ENCODE measurements around the gene LHB.
A peak's percentile ranks its signal among the peaks of the same experiment; 100 is the strongest.

Gene LHB

GRCh38 chr19:49009828-49010227 is 7.1 kb downstream of the LHB start:
- no peak overlapping the region for H3K27ac Mint-ChIP-seq
- peaks cover 26% of the 10 kb centered on the region for H3K36me3 Mint-ChIP-seq
- no peak for DNase-seq
- H3K9me3 Mint-ChIP-seq = no peaks in the 10 kb centered on the region
- CTCF ChIA-PET = interaction anchor here (1.4 to 3.8 kb wide), 4 partner anchors 8 to 16 kb away, joined by 3 to 27 read pairs (median 6); partner anchors contain the start of gene RUVBL2
- H3K27me3 Mint-ChIP-seq = no peaks in the 10 kb centered on the region
- no peaks in the 10 kb centered on the region for H3K4me1 Mint-ChIP-seq
- H3K4me3 Mint-ChIP-seq = no peak overlapping the region

GRCh38 chr19:49006905-49007304 is 10.0 kb downstream of the LHB start:
- H3K27ac Mint-ChIP-seq = no peak overlapping the region
- H3K36me3 Mint-ChIP-seq = peaks cover 38% of the 10 kb centered on the region
- no peak overlapping the region for H3K4me3 Mint-ChIP-seq
- no peaks in the 10 kb centered on the region for H3K27me3 Mint-ChIP-seq
- no peaks in the 10 kb centered on the region for H3K9me3 Mint-ChIP-seq
- CTCF ChIA-PET = interaction anchor here (3.6 to 3.8 kb wide), 2 partner anchors 8 to 13 kb away, joined by 12 to 27 read pairs; partner anchors contain the start of genes GYS1 and RUVBL2
- no peaks in the 10 kb centered on the region for H3K4me1 Mint-ChIP-seq
- no peak for DNase-seq

- Mint-ChIP-seq H3K36me3 (peaks cover 33% of the 10 kb centered on the region), H3K9me3 (no peaks in the 10 kb centered on the region), H3K4me1 (no peaks in the 10 kb centered on the region), H3K4me3 (no peak overlapping the region), H3K27ac (no peak overlapping the region), H3K27me3 (no peaks in the 10 kb centered on the region)
- CTCF ChIA-PET = interaction anchor here (3.6 kb wide), 1 partner anchor 12 kb away, joined by 12 read pairs; the partner anchor contains the start of genes GYS1 and RUVBL2
- no peak for DNase-seq
These were observed 11.8 kb downstream of the LHB start for GRCh38 chr19:49004964-49005614.

- CTCF ChIA-PET = interaction anchor here (3.6 kb wide), 1 partner anchor 11 kb away, joined by 12 read pairs; the partner anchor contains the start of genes GYS1 and RUVBL2
- no peak for DNase-seq
- Mint-ChIP-seq H3K4me3 (no peak overlapping the region), H3K4me1 (peaks cover 7% of the 10 kb centered on the region), H3K9me3 (no peaks in the 10 kb centered on the region), H3K27me3 (no peaks in the 10 kb centered on the region), H3K27ac (no peak overlapping the region), H3K36me3 (peaks cover 35% of the 10 kb centered on the region)
These were observed 12.8 kb downstream of the LHB start for GRCh38 chr19:49004133-49004532.

GRCh38 chr19:48999481-49000325 is 17.2 kb downstream of the LHB start:
- H3K27ac Mint-ChIP-seq = peak overlapping the region; percentile 25
- no peaks in the 10 kb centered on the region for H3K9me3 Mint-ChIP-seq
- H3K36me3 Mint-ChIP-seq = peaks cover 21% of the 10 kb centered on the region
- CTCF ChIA-PET = interaction anchor here (1.0 to 4.5 kb wide), 12 partner anchors 9 to 208 kb away, joined by 3 to 27 read pairs (median 6); a partner anchor contains a TSS
- H3K4me3 Mint-ChIP-seq = no peak overlapping the region
- no peaks in the 10 kb centered on the region for H3K27me3 Mint-ChIP-seq
- DNase-seq = peak; percentile 82
- peaks cover 26% of the 10 kb centered on the region for H3K4me1 Mint-ChIP-seq

GRCh38 chr19:48997972-48998371 is 18.9 kb downstream of the LHB start:
- H3K4me3 Mint-ChIP-seq = no peak overlapping the region
- no peaks in the 10 kb centered on the region for H3K27me3 Mint-ChIP-seq
- DNase-seq = peak; percentile 77
- H3K4me1 Mint-ChIP-seq = peaks cover 34% of the 10 kb centered on the region
- H3K9me3 Mint-ChIP-seq = no peaks in the 10 kb centered on the region
- H3K36me3 Mint-ChIP-seq = peaks cover 12% of the 10 kb centered on the region
- CTCF ChIA-PET = interaction anchor here (0.6 to 4.5 kb wide), 13 partner anchors 11 to 210 kb away, joined by 3 to 27 read pairs (median 4); no protein-coding TSS in a partner anchor
- no peak overlapping the region for H3K27ac Mint-ChIP-seq

- Mint-ChIP-seq H3K9me3 (no peaks in the 10 kb centered on the region), H3K4me1 (peaks cover 49% of the 10 kb centered on the region), H3K36me3 (peaks cover 12% of the 10 kb centered on the region), H3K4me3 (peak overlapping the region; percentile 94), H3K27ac (peak overlapping the region; percentile 97), H3K27me3 (no peaks in the 10 kb centered on the region)
- CTCF ChIA-PET = interaction anchor here (1.0 to 1.8 kb wide), 15 partner anchors 8 to 206 kb away, joined by 3 to 14 read pairs (median 6); no protein-coding TSS in a partner anchor
- DNase-seq = no peak
These were observed 22.9 kb downstream of the LHB start for GRCh38 chr19:48994035-48994386.

- H3K36me3 Mint-ChIP-seq = peaks cover 12% of the 10 kb centered on the region
These were observed 23.5 kb downstream of the LHB start, which contains the start of the genes GYS1 and RUVBL2 for GRCh38 chr19:48993175-48994034. Gene GYS1, minus strand, starts transcription at chr19:48993309. Its CDS starts 197 bp downstream, at chr19:48993112. Gene RUVBL2, plus strand, starts transcription at chr19:48993887. Its CDS starts 25 bp downstream, at chr19:48993912.

GRCh38 chr19:48992581-48993174 is 24.2 kb downstream of the LHB start:
- CTCF ChIA-PET = interaction anchor here (0.8 to 2.0 kb wide), 17 partner anchors 9 to 205 kb away, joined by 3 to 14 read pairs (median 5); partner anchors contain the start of gene LIN7B
- Mint-ChIP-seq H3K27ac (peak overlapping the region; percentile 97), H3K27me3 (no peaks in the 10 kb centered on the region), H3K4me1 (peaks cover 44% of the 10 kb centered on the region), H3K4me3 (peak overlapping the region; percentile 94), H3K36me3 (peaks cover 16% of the 10 kb centered on the region), H3K9me3 (no peaks in the 10 kb centered on the region)
- DNase-seq = no peak

More at GRCh38 chr19:48993175-48994034, 23.5 kb downstream of the LHB start, which contains the start of the genes GYS1 and RUVBL2:
- H3K9me3 Mint-ChIP-seq = no peaks in the 10 kb centered on the region
- peak; percentile 99 for DNase-seq
- peaks cover 49% of the 10 kb centered on the region for H3K4me1 Mint-ChIP-seq
- no peaks in the 10 kb centered on the region for H3K27me3 Mint-ChIP-seq
- peak within 1 kb of the TSS; percentile 97 for H3K27ac Mint-ChIP-seq
- H3K4me3 Mint-ChIP-seq = peak within 1 kb of the TSS; percentile 94
- CTCF ChIA-PET = interaction anchor here (0.5 to 2.0 kb wide), 24 partner anchors 9 to 206 kb away, joined by 3 to 14 read pairs (median 4); partner anchors contain the start of gene LIN7B

- CTCF ChIA-PET = interaction anchor here (0.9 to 2.0 kb wide), 4 partner anchors 24 to 197 kb away, joined by 3 to 5 read pairs (median 4); no protein-coding TSS in a partner anchor
- H3K27me3 Mint-ChIP-seq = no peaks in the 10 kb centered on the region
- H3K9me3 Mint-ChIP-seq = no peaks in the 10 kb centered on the region
- H3K4me1 Mint-ChIP-seq = peaks cover 43% of the 10 kb centered on the region
- H3K36me3 Mint-ChIP-seq = peaks cover 19% of the 10 kb centered on the region
- H3K27ac Mint-ChIP-seq = peak overlapping the region; percentile 97
- DNase-seq = no peak
- peak overlapping the region; percentile 94 for H3K4me3 Mint-ChIP-seq
These were observed 24.9 kb downstream of the LHB start for GRCh38 chr19:48991873-48992580.

GRCh38 chr19:48991011-48991609 is 25.8 kb downstream of the LHB start:
- Mint-ChIP-seq H3K4me3 (peak overlapping the region; percentile 94), H3K27me3 (no peaks in the 10 kb centered on the region), H3K27ac (no peak overlapping the region), H3K36me3 (peaks cover 20% of the 10 kb centered on the region), H3K9me3 (no peaks in the 10 kb centered on the region), H3K4me1 (peaks cover 40% of the 10 kb centered on the region)
- DNase-seq = no peak
- CTCF ChIA-PET = interaction anchor here (1.2 to 1.5 kb wide), 2 partner anchors 148 to 196 kb away, joined by 3 to 5 read pairs; no protein-coding TSS in a partner anchor

- DNase-seq = no peak
- CTCF ChIA-PET = no interaction called here
- Mint-ChIP-seq H3K9me3 (no peaks in the 10 kb centered on the region), H3K4me1 (peaks cover 37% of the 10 kb centered on the region), H3K27ac (no peak overlapping the region), H3K36me3 (peaks cover 20% of the 10 kb centered on the region), H3K27me3 (no peaks in the 10 kb centered on the region), H3K4me3 (no peak overlapping the region)
These were observed 26.5 kb downstream of the LHB start for GRCh38 chr19:48990400-48990799.
